Measurements from ENCODE around the gene TAS2R4. TPM values are rescaled to one million over a fixed set of nuclear protein-coding genes. Genes with fewer than 3 reads are reported as not detected.

Gene TAS2R4, protein sequence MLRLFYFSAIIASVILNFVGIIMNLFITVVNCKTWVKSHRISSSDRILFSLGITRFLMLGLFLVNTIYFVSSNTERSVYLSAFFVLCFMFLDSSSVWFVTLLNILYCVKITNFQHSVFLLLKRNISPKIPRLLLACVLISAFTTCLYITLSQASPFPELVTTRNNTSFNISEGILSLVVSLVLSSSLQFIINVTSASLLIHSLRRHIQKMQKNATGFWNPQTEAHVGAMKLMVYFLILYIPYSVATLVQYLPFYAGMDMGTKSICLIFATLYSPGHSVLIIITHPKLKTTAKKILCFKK
- total RNA-seq (2014; rRNA removed; shearing (Covaris generic)) = 0.32 and 0.51 TPM in 2 replicates
- 0.13 TPM in 1 of 2 replicates, not detected in the other for polyA plus RNA-seq (2016; fragmentation: Nextera tagmentation; extraction: Ambion mirVana)

DNA sequence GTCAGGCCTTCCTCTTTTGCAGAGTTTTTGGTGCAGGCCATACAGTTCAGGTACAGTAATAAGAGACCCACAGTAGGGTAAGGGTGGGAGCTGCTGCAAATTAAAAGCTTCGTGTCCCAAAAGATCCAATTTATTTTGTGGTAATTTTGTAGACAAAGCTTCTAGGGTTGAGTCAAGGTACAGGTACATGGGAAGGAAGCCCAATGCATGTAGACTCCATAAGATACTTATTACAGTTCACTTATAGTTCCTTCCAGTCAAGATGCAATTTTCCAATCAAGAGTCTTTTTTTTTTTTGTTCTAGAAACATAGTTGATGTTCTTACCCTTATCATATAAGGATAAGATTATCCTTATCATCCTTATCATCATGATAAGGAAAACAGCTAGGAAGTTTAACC, at the start of gene TAS2R4:
Gene TAS2R4 (plus strand): TSS at position 301 of the 400 bp plus-strand sequence. CDS start 1,815 bp downstream, outside the sequence.
- Histone ChIP-seq H3K9ac (no peak within 1 kb of the TSS), H3K4me1 (ENCODE audit: insufficient read depth) (no peaks in the 10 kb centered on the region), H4K20me1 (ENCODE audit: insufficient read depth) (no peaks in the 10 kb centered on the region), H3K36me3 (ENCODE audit: low read depth) (peaks cover 6% of the 10 kb centered on the region; the same call in 1 of the 2 replicates), H3F3A (ENCODE audit: insufficient read depth) (no peaks in the 10 kb centered on the region), H2AFZ (no peak within 1 kb of the TSS), H3K4me2 (ENCODE audit: unreplicated experiment) (no peak within 1 kb of the TSS), H3K9me2 (ENCODE audit: insufficient read depth) (no peaks in the 10 kb centered on the region), H3K9me3 (ENCODE audit: low read depth) (no peaks in the 10 kb centered on the region), H3K79me2 (ENCODE audit: insufficient read depth) (no peaks in the 10 kb centered on the region), H3K27ac (no peak within 1 kb of the TSS), H3K27me3 (replicated peaks; ENCODE audit: insufficient read depth) (no peaks in the 10 kb centered on the region), H3K4me3 (no peak within 1 kb of the TSS)
- TF ChIP-seq EZH2phosphoT487 (IDR thresholded peaks at IDR 0.05; ENCODE audit: insufficient read depth, low read depth) = no peak
- no peak for TF ChIP-seq EZH2 (IDR thresholded peaks at IDR 0.05; ENCODE audit: insufficient read depth, poor library complexity, severe bottlenecking)
- WGBS, 2 experiments (ENCODE audit: low coverage in 1 of 2, low lambda C conversion rate in 2 of 2, missing lambda C conversion rate in 2 of 2) = 88 to 96% methylated on average over 1 of the region's 1 CpG
- in situ Hi-C loops (cut with MboI) = no loop called here
- no peak for DNase-seq

DNA sequence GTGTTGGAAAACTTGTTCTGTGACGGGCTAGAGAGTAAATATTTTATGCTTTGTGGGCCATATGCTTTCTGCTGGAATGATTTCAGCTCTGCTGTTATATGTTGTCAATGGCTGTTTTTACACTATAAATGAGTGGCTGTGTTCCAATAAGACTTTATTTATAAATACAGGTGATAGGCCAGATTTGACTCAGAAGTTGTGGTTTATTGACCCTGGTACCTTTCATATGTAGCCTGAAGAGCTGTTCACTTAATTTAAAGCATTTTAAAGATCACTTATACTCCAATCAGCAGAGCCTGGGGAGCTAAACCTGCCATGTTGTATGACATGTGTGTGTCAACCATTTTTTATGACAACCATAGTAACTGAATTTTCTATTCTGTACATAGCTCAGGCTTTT, 47.5 kb upstream of the TAS2R4 start:
- in situ Hi-C loops (cut with MboI) = no loop called here
- no peaks in the 10 kb centered on the region for H3K9me2 ChIP-seq (ENCODE audit: insufficient read depth)
- H3K9ac ChIP-seq = no peak overlapping the region
- H2AFZ ChIP-seq = no peak overlapping the region
- no peaks in the 10 kb centered on the region for H3K9me3 ChIP-seq (ENCODE audit: low read depth)
- H3K27me3 ChIP-seq (replicated peaks; ENCODE audit: insufficient read depth) = no peaks in the 10 kb centered on the region
- no peaks in the 10 kb centered on the region for H3K36me3 ChIP-seq (ENCODE audit: low read depth)
- no peak overlapping the region for H3K4me2 ChIP-seq (ENCODE audit: unreplicated experiment)
- DNase-seq = no peak
- WGBS, 2 experiments (ENCODE audit: low coverage in 1 of 2, low lambda C conversion rate in 2 of 2, missing lambda C conversion rate in 2 of 2) = 35 to 40% methylated on average over 1 of the region's 1 CpG
- no peaks in the 10 kb centered on the region for H3F3A ChIP-seq (ENCODE audit: insufficient read depth)
- no peak overlapping the region for H3K4me3 ChIP-seq
- H3K4me1 ChIP-seq (ENCODE audit: insufficient read depth) = no peaks in the 10 kb centered on the region
- H3K79me2 ChIP-seq (ENCODE audit: insufficient read depth) = no peaks in the 10 kb centered on the region
- no peaks in the 10 kb centered on the region for H4K20me1 ChIP-seq (ENCODE audit: insufficient read depth)
- TF ChIP-seq EZH2phosphoT487 (IDR thresholded peaks at IDR 0.05; ENCODE audit: insufficient read depth, low read depth) (no peak), EZH2 (IDR thresholded peaks at IDR 0.05; ENCODE audit: insufficient read depth, poor library complexity, severe bottlenecking) (no peak)
- H3K27ac ChIP-seq = no peak overlapping the region

DNA sequence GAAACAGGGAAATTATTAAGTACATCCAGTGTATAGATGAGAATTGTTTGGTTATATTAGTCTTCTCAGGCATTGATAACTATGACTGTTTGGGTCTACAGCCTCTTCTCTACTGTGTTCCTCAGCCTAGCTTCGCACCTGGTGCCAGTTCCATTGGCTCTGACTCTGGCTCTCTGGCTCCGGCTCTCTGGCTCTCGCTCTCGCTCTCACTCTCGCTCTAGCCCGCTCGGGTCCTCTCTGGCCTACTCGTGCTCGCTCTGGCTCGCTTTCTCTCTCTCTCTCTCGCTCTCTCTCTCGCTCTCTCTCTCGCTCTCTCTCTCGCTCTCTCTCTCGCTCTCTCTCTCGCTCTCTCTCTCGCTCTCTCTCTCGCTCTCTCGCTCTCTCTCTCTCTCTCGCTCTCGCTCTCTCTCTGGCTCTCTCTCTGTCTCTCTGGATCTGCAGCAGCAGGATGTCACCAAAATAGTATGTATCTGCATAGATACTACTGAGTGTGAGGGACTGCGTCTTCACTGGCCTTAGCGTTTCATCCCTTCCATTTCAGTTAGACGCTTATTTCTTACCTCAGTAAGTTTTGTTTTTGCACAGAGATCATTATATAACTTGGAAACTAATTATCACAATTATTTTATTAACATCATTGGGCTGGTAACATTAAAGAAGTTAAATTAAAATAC, 44.9 kb upstream of the TAS2R4 start:
- 79 to 98% methylated on average over 12 to 19 of the region's 24 CpGs for WGBS, 2 experiments (ENCODE audit: low coverage in 1 of 2, low lambda C conversion rate in 2 of 2, missing lambda C conversion rate in 2 of 2)
- Histone ChIP-seq H3K4me3 (no peak overlapping the region), H2AFZ (no peak overlapping the region), H3K79me2 (ENCODE audit: insufficient read depth) (no peaks in the 10 kb centered on the region), H3K27me3 (replicated peaks; ENCODE audit: insufficient read depth) (no peaks in the 10 kb centered on the region), H3K4me1 (ENCODE audit: insufficient read depth) (no peaks in the 10 kb centered on the region), H3K9me3 (ENCODE audit: low read depth) (no peaks in the 10 kb centered on the region), H4K20me1 (ENCODE audit: insufficient read depth) (no peaks in the 10 kb centered on the region), H3F3A (ENCODE audit: insufficient read depth) (no peaks in the 10 kb centered on the region), H3K9ac (no peak overlapping the region), H3K4me2 (ENCODE audit: unreplicated experiment) (no peak overlapping the region), H3K36me3 (ENCODE audit: low read depth) (no peaks in the 10 kb centered on the region), H3K27ac (no peak overlapping the region), H3K9me2 (ENCODE audit: insufficient read depth) (no peaks in the 10 kb centered on the region)
- in situ Hi-C loops (cut with MboI) = no loop called here
- TF ChIP-seq EZH2 (IDR thresholded peaks at IDR 0.05; ENCODE audit: insufficient read depth, poor library complexity, severe bottlenecking) (no peak), EZH2phosphoT487 (IDR thresholded peaks at IDR 0.05; ENCODE audit: insufficient read depth, low read depth) (no peak)
- DNase-seq = no peak

DNA sequence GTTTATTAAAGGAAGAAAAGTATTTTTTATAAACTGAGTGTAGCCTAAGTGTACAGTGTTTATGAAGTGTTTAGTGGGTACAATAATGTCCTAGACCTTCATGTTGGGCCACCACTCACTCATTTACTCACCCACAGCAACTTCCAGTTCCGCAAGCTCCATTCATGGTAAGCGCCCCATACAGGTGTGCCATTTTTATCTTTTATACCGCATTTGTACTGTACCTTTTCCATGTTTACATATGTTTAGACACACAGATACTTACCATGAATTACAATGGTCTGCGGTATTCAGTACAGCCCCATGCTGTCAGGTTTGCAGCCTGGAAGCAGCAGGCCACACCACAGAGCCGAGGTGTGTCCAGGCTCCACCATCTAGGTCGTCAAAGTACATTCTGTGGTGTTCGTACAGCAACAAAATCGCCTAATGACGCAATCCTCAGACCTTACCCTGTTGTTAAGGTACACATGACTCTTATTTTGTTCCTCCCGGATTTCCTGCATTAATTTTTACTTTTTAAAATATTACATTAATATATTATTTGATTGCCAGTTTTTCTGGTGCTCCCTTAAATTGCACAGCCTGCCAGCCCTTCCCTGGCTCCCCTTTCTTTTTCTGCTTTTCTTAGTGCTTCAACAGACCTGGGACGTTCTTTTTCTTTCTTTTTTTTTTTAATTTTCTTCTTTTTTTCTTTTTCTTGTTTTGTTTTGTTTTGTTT, 39.2 kb upstream of the TAS2R4 start:
- TF ChIP-seq EZH2 (IDR thresholded peaks at IDR 0.05; ENCODE audit: insufficient read depth, poor library complexity, severe bottlenecking) (no peak), EZH2phosphoT487 (IDR thresholded peaks at IDR 0.05; ENCODE audit: insufficient read depth, low read depth) (no peak)
- H4K20me1 ChIP-seq (ENCODE audit: insufficient read depth) = no peaks in the 10 kb centered on the region
- no peaks in the 10 kb centered on the region for H3K9me3 ChIP-seq (ENCODE audit: low read depth)
- H3K27ac ChIP-seq = peak overlapping the region; percentile 79
- H3F3A ChIP-seq (ENCODE audit: insufficient read depth) = peaks cover 3% of the 10 kb centered on the region; the same call in 1 of the 2 replicates
- peak overlapping the region; percentile 93 for H3K9ac ChIP-seq
- DNase-seq = peak; percentile 16
- in situ Hi-C loops (cut with MboI) = no loop called here
- H3K4me3 ChIP-seq = peak overlapping the region; percentile 94
- H3K4me1 ChIP-seq (ENCODE audit: insufficient read depth) = peaks cover 14% of the 10 kb centered on the region
- H3K9me2 ChIP-seq (ENCODE audit: insufficient read depth) = no peaks in the 10 kb centered on the region
- H3K36me3 ChIP-seq (ENCODE audit: low read depth) = peaks cover 14% of the 10 kb centered on the region; the same call in 1 of the 2 replicates
- WGBS, 2 experiments (ENCODE audit: low coverage in 1 of 2, low lambda C conversion rate in 2 of 2, missing lambda C conversion rate in 2 of 2) = 77 to 79% methylated on average over 11 of the region's 11 CpGs
- H3K27me3 ChIP-seq (replicated peaks; ENCODE audit: insufficient read depth) = no peaks in the 10 kb centered on the region
- H3K79me2 ChIP-seq (ENCODE audit: insufficient read depth) = peaks cover 42% of the 10 kb centered on the region
- peak overlapping the region; percentile 89 for H3K4me2 ChIP-seq (ENCODE audit: unreplicated experiment)
- peak overlapping the region; percentile 98 for H2AFZ ChIP-seq
